Endothelial cell of umbilical vein (primary cell): Measurements from ENCODE around the gene WDR76.

Experiments
- EZH2 ChIP-seq: IDR thresholded peaks from 2 replicates; pipeline ENCODE4 v1.6.1; 2012; ENCODE audit warnings: borderline replicate concordance, low read depth, mild to moderate bottlenecking, moderate library complexity, low read length, inconsistent platforms; ENCODE audit not compliant: severe bottlenecking
- FOS ChIP-seq: IDR thresholded peaks from 2 replicates; pipeline ENCODE4 v1.6.1; 2011; ENCODE audit warnings: mild to moderate bottlenecking, low read length, moderate library complexity, borderline replicate concordance; ENCODE audit not compliant: insufficient read depth
- GATA2 ChIP-seq: IDR thresholded peaks from 2 replicates; pipeline ENCODE4 v1.7.0; 2011; ENCODE audit warnings: low read depth, mild to moderate bottlenecking, moderate library complexity, mixed read lengths, low read length; ENCODE audit not compliant: insufficient read length, insufficient read depth
- MYC ChIP-seq: IDR thresholded peaks from one replicate; pipeline ENCODE4 v1.6.1; 2011; ENCODE audit warnings: mild to moderate bottlenecking, low read depth, low read length
- POLR2A ChIP-seq: IDR thresholded peaks from 2 replicates; pipeline ENCODE4 v1.6.1; 2012; ENCODE audit warnings: low read depth, mild to moderate bottlenecking, control low read depth, low read length
- POLR2AphosphoS5 ChIP-seq: IDR thresholded peaks from 2 replicates; pipeline ENCODE4 v1.6.1; 2012; ENCODE audit warnings: low read depth, mild to moderate bottlenecking, control low read depth, low read length, moderate library complexity; ENCODE audit not compliant: insufficient read depth
- TF ChIP-seq, protein P1 (sequence below), 2 donors: IDR thresholded peaks; 1 replicate in 1 of 2; 2 replicates in 1 of 2; pipeline ENCODE4 v1.5.1; 2011; ENCODE audit warnings: low read length in 2 of 2, mild to moderate bottlenecking in 2 of 2, moderate library complexity in 2 of 2, control low read depth in 1 of 2, inconsistent platforms in 1 of 2, low read depth in 1 of 2; ENCODE audit not compliant: insufficient read depth in 1 of 2; ENCODE audit errors: extremely low read depth in 1 of 2

DNA sequence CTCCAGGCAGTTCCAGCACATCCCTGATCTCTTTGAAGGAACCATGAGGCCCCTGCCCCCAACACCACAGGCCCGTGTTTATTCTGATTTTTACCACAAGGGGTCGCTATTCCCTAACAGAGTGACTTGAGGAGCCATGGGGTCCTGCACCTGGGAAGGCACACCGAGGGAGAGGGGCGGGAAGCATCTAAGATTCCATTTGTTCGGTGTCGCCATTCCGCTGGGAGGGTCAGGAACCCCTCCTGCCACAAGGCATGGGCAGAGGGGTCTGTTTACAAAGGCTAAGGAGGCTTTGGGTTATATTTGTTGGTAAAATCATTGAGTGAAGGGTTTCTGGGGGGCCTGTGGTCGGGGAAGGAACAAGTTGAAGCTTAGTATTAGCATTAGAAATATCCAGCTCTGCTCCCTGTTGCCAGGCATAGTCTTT is 77.1 kb downstream of the WDR76 start:
- TF ChIP-seq POLR2A = no peak
- TF ChIP-seq, protein P1, sequence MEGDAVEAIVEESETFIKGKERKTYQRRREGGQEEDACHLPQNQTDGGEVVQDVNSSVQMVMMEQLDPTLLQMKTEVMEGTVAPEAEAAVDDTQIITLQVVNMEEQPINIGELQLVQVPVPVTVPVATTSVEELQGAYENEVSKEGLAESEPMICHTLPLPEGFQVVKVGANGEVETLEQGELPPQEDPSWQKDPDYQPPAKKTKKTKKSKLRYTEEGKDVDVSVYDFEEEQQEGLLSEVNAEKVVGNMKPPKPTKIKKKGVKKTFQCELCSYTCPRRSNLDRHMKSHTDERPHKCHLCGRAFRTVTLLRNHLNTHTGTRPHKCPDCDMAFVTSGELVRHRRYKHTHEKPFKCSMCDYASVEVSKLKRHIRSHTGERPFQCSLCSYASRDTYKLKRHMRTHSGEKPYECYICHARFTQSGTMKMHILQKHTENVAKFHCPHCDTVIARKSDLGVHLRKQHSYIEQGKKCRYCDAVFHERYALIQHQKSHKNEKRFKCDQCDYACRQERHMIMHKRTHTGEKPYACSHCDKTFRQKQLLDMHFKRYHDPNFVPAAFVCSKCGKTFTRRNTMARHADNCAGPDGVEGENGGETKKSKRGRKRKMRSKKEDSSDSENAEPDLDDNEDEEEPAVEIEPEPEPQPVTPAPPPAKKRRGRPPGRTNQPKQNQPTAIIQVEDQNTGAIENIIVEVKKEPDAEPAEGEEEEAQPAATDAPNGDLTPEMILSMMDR (IDR thresholded peaks at IDR 0.05; ENCODE audit: extremely low read depth in 1 of 2, insufficient read depth in 1 of 2, low read depth in 1 of 2, low read length in 2 of 2) = peak; percentile 62 to 81
- TF ChIP-seq MYC = no peak
- no peak for TF ChIP-seq GATA2
- TF ChIP-seq EZH2 = no peak
- no peak for TF ChIP-seq POLR2AphosphoS5
- no peak for TF ChIP-seq FOS
